GM06990 (cell line): ENCODE measurements around the gene SRGAP1.

Experiments
- DNase-seq: peaks from one replicate; pipeline ENCODE4 v3.0.0-alpha.2; 2011; ENCODE audit not compliant: insufficient read length; ENCODE audit errors: extremely low read depth
- H3K27me3 ChIP-seq: replicated peaks from 2 replicates; pipeline ENCODE4 v1.6.0; 2011; ENCODE audit warnings: low read length; ENCODE audit not compliant: control insufficient read depth, insufficient read depth
- H3K36me3 ChIP-seq: 2 replicates; pipeline ENCODE4 v1.5.1; 2011; ENCODE audit warnings: low read length; ENCODE audit not compliant: control insufficient read depth, insufficient read depth
- H3K4me3 ChIP-seq: replicated peaks from 2 replicates; pipeline ENCODE4 v1.5.1; 2011; ENCODE audit warnings: low read depth, mild to moderate bottlenecking, control low read depth, low read length
- TF ChIP-seq, protein P1 (sequence below): IDR thresholded peaks from 2 replicates; pipeline ENCODE4 v1.5.1; 2011; ENCODE audit warnings: low read length, control low read depth, mild to moderate bottlenecking, inconsistent platforms; ENCODE audit not compliant: insufficient read depth, poor library complexity, severe bottlenecking

The SRGAP1 gene

DNA sequence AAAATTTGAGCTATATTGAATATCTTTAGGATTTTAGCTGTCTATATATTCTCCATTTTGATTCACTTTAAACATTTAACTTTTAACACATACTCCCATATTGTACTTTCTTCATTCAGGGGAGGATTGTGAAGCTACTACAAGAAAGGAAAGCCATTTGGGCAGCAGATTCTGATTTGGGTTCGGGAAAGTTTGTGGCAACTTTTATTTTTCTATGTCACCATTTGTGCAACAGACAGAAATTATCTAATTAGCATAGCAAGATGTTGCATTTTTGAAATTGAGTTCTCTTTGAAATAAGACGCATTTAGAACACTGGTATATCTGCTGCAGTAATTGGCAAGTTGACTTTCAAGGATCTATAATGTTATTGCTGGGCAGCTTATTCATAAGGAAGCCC lies 243.3 kb downstream of the SRGAP1 start:
- Histone ChIP-seq H3K4me3 (no peak overlapping the region), H3K27me3 (no peaks in the 10 kb centered on the region), H3K36me3 (no peaks in the 10 kb centered on the region)
- TF ChIP-seq, protein P1, sequence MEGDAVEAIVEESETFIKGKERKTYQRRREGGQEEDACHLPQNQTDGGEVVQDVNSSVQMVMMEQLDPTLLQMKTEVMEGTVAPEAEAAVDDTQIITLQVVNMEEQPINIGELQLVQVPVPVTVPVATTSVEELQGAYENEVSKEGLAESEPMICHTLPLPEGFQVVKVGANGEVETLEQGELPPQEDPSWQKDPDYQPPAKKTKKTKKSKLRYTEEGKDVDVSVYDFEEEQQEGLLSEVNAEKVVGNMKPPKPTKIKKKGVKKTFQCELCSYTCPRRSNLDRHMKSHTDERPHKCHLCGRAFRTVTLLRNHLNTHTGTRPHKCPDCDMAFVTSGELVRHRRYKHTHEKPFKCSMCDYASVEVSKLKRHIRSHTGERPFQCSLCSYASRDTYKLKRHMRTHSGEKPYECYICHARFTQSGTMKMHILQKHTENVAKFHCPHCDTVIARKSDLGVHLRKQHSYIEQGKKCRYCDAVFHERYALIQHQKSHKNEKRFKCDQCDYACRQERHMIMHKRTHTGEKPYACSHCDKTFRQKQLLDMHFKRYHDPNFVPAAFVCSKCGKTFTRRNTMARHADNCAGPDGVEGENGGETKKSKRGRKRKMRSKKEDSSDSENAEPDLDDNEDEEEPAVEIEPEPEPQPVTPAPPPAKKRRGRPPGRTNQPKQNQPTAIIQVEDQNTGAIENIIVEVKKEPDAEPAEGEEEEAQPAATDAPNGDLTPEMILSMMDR: no peak
- no peak for DNase-seq

DNA sequence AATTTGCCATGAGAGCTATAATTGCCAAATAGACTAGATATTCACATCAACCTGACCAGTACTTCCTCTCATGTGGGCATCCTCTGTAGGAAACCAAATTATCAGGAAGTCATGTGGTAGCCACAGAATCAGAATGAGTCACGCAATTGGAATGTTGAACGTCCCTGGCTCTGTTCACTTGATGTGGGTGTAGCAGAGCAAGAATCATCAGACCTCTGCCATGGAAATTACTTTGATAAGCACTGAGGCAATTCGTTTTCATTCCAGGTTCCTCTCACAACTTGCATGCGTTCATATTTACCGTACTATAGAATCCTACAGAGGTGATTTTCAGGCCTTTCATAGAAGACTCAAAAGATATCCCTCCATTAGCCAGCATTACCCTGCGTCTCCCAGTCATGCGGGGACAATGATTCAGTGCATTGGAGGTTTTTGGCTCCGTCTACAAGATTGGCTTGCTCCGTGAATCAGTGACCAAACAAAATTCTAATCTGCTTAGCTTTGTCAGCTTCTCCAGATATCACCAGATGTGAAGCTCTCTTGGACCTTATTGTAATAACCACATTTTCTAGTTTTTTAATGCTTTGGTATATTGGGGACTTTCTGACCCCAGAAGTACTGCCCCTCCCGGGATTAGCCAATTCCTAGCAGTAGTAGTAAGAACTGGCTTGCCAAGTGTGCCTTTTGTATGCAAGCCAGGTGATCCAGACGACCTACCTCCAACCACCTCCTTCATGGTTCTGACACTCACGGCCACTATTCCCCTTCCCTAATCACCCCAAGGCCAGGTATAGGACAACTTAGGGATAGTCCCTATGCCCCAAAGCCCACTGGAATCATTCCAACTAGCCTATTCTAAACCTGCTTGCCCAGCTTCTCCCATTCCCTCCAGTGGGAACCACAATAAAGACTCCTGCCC lies 244.2 kb downstream of the SRGAP1 start:
- no peak for DNase-seq
- no peaks in the 10 kb centered on the region for H3K27me3 ChIP-seq
- no peak overlapping the region for H3K4me3 ChIP-seq
- no peaks in the 10 kb centered on the region for H3K36me3 ChIP-seq
- TF ChIP-seq, protein P1: no peak

DNA sequence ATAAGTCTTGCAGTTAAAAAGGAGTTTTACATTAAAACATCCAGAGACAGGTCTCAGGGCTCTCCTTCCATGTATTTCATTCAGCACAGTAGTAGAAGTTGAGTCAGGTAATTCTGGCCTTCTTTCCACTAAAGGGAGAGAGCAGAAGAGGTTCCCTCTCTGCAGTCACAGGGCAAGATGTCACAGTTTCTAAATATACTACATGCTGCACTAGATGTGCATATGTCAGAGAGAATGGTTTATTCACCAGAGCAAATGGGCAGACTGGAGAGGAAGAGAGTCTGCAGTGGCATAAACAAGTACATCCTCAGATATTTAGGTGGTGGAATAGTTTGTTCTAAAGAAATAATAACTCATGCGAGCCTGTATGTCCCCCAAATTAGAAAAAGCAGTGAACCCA lies 245.5 kb downstream of the SRGAP1 start:
- Histone ChIP-seq H3K36me3 (no peaks in the 10 kb centered on the region), H3K27me3 (no peaks in the 10 kb centered on the region), H3K4me3 (no peak overlapping the region)
- TF ChIP-seq, protein P1: no peak
- DNase-seq: no peak

DNA sequence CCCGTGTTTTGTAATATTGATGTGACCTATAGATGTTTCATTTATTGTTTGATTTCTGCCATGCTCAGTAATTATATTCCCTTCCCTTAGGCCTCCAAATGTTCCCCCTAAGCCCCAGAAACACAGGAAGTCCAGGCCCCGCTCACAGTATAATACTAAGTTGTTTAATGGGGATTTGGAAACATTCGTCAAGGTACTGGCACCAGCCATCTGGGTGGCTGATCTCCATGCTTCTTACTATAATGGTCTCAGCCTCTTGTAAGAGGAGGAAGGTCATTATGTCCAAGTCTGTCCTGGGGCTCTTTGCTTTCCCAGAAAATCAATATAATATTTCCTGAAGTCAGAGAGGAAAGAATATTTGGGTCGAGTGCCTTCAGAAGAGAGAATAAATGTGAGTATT lies 246.7 kb downstream of the SRGAP1 start:
- TF ChIP-seq, protein P1: no peak
- H3K36me3 ChIP-seq: no peaks in the 10 kb centered on the region
- no peaks in the 10 kb centered on the region for H3K27me3 ChIP-seq
- DNase-seq: no peak
- no peak overlapping the region for H3K4me3 ChIP-seq

DNA sequence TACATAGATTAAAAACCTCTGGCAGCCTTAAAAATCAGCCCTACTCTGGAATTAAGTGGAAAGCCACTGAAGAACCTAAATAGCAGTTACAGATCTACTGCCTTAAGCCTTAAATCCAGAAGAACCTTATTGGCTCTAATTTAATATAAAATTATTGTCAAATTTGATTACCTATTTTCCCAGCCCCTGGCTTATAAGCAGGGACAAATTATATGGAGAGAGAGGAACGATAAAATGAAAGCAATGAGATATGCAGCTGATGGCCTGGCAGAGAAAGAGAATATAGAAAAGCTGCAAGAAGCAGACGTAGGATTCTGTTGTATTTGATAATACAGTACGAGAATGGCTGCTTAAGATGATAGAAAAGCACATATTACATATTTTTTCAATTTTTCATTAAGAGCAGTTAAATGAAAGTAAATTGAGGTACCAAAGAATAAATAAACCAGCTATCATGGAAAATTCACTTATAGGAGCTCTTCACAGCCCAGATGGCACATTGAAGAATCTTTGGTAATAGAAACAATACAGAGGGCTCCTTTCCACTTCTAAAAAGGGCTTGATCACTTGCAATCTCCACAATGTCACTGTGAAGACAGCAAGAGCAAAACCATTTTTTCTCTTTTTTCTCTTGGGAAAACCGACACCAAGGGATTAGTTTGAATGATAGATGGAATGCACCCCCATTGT lies 248.2 kb downstream of the SRGAP1 start:
- DNase-seq: no peak
- H3K4me3 ChIP-seq: no peak overlapping the region
- TF ChIP-seq, protein P1: no peak
- H3K36me3 ChIP-seq: no peaks in the 10 kb centered on the region
- H3K27me3 ChIP-seq: no peaks in the 10 kb centered on the region
